Embryonic facial prominence (tissue), 1 donor: ENCODE data around the gene FOXP1.
"Not testable (repeated sequence)": the region's sequence is repeated elsewhere in the genome, so short reads cannot be mapped to it uniquely, and the experiment has no call there.

Experiments
- DNase-seq: peaks from one replicate; pipeline ENCODE4 v3.0.0-alpha.2; 2016; ENCODE audit errors: extremely low spot score

The FOXP1 gene

DNA sequence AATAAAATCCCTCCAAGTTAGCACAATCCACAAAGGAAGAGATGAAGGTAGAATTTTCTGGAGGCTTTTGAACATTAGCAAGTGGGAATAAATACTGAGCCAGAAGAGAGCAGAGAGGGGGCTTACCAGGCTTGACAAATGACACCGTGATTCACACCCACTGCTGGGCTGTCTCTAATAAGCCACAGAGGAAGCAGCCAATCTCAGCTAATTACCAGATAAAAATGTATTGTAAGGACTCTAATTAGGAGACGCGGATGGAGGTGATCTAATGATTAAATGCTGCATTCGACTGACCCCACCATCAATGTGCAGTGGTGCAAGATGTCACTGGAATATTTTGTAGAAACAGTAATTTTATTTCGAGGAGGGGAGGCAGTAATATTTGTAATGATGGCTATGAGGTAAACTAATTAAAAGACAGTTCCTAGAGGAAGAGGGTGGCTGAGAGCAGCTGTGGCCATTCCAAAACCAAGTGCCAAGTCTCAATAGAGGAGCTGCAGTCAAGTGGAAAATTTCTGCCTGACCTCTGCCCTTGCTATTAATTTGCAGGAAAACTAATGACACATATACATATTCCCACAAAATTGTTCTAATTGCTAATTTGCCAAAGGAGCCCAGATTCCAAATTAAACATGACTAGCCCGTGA lies 602.2 kb downstream of the FOXP1 start:
- no peak for DNase-seq

DNA sequence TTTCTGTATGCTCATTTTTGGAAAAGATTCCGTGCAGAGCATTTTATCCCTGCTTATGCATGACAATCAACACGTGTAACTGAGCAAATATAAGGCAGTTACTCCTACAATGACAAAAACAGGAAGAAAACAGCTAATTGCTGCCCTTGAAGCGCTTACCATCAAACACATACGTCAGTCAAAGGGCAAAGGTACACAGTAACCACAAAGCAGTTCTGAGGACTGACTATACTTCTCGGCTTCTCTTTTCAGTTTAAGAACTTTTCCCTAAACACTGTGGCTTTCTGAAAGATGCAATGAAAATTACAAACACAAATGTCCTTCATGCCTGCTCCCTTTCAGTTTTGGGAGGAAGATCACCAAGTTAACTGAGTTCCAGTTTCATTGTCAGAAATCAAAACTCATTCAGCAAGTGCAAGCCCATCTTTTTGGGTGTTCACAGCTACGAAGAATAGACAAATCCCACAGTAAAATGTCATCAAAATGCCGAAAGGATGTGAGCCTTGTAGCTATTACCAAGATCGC lies 602.8 kb downstream of the FOXP1 start:
- DNase-seq: no peak

DNA sequence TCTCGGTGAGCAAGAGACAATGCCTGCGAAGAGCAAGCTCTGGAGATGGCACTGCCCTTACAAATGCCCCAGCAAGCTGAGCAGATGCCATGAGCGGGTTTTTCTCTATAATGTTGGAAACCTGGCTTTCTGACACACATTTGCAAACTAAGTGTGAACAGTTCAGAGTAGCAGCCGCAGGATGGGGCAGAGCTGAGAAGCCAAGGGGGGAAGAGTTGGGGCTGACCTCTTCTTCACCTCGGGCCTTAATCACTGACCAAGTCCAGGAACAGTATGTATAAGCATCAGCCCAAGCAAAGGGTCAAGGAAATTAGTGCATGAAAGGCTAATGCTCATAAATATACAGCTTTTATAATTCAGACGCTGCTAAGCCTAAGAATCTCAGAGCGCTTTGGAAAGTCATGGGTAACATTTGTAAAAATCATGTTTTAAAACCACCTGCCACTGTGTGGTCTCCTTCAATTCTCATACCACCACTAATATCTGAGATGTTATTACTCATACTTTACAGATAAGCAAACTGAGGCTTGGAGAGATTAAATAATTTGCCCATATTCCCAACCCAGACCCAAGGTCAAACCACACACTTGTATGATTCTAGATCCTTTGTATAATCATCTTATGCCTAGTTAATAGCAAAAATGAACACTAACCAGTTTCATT lies 603.4 kb downstream of the FOXP1 start:
- no peak for DNase-seq

DNA sequence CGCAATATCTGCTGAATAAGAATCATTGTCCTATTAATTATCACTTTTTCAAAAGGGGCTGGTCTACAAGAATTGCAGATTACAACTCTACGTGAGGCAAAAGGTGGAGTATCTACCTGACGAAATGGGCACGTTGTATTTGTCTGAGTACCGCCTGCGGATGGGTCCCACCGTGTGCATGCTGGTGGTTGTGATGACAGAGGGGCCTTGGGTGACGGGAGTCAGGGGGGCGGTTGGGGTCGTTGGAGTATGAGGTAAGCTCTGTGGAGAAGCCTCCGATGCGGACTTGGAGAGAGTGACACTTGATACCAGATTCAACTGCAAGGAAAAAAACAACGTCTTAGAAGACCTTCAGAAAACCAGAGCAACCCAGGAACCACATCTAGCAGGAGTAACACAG lies 605.8 kb downstream of the FOXP1 start:
- DNase-seq: no peak

DNA sequence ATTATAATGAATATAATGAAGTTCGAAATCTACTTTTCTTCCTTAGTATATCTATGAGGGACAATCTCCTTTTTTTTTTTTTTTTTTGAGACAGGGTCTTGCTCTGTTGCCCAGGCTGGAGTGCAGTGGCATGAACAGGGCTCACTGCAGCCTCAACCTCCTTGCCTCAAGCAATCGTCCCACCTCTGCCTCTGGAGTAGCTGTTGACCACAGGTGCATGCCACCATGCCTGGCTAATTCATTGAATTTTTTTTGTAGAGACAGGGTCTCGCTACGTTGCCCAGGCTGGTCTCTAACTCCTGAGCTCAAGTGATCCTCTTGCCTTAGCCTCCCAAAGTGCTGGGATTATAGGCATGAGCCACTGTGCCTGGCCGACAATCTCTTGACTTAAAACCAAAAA lies 607.5 kb downstream of the FOXP1 start:
- DNase-seq: not testable (repeated sequence)

DNA sequence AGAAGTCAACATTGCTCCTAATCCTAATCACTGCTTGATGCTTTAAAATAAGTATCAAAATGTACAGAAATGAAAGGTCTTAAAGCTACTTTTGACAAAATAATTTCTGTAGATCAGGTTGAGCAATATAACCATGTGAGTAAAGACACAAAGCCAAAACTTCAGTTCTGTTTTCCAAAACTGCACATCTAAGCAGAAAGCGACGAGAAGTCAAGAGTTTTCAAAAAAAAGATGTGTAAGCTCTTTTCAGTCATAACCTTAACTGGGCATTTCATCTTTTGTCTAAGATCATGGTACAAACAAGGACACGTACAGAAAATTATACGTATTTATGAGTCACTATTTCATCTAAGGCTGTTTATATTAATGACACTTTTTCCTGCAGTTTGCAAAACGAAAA lies 608.8 kb downstream of the FOXP1 start:
- no peak for DNase-seq

DNA sequence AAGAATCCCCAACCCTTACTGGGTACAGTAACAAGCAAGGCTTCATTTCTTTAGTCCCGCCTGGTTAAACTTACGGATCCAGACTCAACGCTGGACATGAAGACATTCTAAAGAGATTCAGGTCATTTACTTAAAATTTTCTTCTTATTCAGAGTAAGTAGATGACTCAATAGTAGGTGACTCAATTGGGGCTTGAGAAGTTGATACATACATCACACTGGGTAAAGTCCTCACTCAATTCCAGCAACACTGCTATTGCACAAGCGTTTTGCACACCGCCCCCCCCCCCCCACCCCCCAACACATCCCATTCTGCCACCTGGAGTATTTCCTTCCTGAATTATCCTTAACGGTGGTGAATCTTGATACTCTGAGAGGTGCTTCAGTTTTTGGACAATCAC lies 610.0 kb downstream of the FOXP1 start:
- DNase-seq: no peak

DNA sequence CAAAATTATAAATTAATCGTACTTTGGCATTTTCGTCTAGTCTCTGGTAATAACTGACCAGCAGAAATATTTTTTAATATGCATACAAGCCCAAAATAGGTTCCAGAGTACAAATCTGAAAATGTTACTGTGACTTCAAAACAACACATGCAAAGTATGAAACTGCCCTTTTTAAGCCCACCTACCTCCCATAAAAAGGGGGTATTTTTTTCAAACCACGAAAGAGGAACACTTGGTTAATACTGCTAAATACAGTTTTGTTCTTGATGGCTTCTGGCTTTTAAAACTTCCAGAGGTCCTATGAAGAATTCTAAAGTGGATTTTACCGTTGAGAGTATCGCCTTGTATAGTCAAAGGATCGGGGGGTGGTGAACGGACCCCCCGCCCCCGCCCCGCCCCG lies 610.7 kb downstream of the FOXP1 start:
- DNase-seq: no peak

DNA sequence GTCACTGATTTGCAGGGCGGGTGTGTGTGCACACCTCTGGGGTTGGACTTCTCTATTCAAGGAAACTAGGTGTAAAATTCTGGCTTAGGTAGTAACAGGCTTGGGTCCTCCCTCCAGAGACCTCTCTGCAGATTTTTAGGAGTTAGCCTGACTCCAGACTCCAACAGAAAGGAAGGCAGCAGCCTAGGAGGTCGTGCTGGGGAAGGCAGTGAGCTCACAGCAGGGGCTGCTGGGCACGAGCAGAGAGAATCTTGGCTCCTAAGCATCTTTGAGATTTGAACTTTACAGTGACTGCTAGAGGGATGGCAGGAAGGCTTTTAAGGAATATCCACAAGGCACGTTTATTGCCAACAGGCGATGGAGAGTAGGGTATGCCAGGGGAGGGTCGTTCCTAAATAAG lies 612.6 kb downstream of the FOXP1 start:
- no peak for DNase-seq

DNA sequence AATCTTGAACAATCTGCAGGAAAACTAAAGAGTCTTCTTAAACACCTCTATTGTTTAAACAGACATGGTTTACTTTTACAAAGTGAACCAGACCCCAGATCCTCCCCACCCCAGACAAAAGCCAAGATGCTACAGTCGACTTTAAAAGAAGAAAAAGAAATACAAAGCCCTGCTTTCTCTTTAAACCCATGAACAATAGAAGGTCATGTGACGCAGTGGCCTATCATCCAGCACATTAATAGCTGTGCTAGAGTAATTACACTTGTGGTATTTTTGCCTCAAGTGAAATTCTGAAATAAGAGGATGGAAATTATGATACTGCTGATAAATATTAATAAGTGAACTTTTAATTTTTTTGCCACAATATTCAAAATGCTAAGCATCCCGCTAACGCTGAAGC lies 613.4 kb downstream of the FOXP1 start:
- DNase-seq: no peak

DNA sequence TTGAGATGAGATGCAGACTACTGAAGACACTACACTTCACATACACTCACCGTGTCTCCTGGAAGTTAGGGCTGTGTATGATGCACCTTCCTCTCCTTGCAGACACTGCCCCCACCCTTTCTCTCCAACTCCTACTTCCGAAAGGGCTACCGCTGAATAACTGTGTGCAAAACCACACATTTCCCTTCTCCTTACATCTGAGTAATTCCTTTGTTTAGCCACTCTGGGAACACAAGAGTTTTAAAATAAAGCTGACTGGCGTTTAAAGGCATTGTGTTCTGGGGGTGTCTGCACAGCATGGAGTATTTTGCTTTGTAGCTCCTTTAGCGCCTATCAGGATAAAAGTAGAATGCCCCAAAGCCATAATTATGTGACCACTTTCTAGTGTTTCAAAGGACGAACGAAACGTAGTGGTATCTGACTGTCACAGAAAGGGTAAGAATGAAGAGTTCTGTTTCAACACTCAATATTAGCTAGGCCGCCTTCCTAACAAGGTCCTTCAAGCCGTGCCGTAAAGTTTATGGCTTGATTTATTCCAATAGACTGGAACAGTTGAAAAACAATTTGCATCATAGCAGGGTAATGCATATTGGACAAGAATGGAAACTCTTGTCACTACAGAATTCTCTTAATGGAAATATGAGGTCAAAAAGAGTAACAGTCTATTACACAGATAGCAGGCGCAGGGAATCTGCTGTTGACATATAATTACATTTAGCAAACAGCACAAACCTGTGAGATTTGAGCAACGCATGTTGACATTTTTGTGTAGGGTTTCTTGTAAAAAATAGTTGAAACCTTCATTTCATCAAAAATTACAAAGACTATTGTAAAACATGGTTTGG lies 619.9 kb downstream of the FOXP1 start:
- no peak for DNase-seq

DNA sequence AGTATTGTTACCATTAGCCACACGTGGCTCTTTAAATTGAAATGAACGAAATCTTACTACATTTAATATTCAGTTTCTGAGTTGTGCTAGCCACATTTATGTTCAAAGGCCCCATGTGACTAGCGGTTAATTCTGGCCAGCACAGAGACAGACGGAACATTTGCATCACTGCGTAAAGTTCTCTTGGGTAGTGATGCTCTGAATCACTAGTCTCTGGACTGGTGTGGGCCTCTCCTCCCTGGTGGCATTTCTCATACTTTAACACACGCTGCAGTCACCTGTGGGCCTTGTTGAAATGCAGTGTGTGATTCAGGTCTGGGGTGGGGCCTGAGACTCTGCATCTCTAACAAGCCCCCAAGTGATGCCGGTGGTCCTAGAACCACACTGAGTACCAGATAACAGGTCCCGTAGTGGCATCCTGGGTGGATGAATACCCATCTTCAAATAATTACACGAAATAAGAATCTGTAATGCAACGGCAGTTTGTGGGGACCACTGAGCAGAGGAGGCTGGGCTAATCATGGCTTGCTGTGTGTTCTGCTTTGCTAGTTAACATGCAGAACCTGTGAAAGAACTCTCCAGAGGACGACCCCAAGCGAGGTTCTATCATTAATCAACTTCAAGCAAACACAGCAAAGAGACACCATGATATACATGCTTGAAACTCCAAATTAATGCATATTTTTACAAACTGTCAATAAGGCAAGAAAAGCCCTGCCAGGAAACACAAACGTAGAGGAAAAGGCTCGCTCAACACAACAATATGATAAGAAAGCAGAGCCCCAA lies 623.8 kb downstream of the FOXP1 start:
- DNase-seq: no peak

DNA sequence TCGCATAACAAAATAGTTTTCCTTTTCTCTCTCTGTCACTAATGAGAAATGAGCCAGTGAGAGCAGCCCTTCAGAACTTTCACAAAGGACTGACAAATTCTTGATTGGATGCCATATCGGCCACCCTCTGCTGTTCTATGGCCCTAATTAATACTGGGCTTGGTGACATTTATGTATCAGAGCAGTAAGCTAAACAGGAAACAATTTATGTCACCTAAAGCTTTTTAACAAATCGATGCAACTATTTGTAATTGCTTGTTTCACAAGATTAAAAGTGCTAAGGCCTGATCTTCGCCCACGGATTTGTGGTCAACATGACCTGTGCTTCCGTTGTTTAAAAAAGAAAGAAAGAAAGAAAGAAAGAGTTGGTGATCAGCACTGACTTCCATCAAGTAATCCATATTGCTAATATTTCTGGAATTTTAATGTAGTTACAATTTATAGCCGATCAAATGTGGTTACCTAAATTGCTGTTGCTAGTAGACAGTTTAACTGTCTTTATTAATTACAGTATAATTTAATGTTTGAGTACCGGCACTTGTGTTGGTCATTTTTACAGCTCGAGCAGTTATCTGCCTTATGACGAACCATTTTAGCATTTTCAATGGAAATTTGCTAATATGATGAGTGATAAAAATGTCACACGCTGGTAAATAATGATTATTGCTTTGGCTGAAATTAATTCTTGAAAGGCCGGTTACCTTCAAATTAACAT lies 631.3 kb downstream of the FOXP1 start:
- no peak for DNase-seq

DNA sequence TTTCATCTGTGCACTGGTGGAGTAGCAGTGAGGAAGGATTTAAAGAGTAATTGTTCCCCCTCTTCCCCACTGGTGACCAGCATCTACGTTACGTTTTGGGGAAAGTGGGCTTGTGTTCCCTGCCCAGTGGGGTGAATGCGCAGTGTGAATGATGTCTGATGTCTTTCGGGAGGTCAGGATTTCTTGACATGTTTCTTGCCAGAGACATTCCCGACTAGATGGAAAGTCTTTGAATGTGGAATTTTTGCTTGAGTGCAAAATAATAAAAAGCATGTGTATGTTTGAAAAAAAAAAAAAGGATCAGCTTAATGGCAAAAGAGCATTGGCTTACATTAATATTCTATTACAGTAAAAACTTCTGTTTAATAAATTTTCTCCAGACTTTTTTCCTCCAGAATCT lies 632.2 kb downstream of the FOXP1 start:
- DNase-seq: peak; percentile 58

DNA sequence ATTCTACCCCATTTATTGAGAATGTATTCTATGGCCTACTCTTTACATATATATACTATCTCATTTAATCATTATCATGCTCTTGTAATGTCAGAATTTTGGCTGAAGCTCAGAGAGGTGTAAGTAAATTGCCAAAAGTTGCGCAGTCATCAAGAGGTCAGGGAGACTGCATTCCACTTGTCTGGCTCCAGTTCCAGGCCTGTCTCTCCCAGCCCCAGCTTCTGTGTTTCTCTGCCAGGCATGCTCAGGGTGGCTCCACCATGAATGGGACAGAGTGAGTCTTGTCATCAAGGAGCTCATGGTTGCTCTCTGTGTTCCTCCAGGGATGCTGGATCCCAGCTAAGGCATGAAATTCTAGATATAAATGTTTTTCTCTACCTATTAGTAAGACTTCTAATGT lies 635.9 kb downstream of the FOXP1 start:
- DNase-seq: no peak

DNA sequence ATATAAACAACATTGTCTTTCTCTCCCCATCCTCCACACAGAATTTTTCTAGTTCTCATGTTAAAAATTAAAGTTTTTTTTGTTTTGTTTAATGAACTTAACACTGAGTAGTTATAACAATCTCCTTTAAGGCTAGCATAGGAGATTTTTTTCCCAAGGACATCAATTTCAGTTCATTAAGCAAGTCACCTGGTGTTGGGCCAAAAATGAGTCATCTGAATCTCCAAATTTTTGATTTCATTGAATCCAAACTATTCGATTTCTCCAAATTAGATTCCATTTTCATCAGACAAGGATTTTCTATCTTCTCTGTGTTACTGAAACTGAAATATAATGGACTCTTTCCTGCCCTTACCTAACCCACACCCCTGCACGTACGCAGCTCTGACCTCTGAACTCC lies 639.6 kb downstream of the FOXP1 start:
- DNase-seq: no peak

DNA sequence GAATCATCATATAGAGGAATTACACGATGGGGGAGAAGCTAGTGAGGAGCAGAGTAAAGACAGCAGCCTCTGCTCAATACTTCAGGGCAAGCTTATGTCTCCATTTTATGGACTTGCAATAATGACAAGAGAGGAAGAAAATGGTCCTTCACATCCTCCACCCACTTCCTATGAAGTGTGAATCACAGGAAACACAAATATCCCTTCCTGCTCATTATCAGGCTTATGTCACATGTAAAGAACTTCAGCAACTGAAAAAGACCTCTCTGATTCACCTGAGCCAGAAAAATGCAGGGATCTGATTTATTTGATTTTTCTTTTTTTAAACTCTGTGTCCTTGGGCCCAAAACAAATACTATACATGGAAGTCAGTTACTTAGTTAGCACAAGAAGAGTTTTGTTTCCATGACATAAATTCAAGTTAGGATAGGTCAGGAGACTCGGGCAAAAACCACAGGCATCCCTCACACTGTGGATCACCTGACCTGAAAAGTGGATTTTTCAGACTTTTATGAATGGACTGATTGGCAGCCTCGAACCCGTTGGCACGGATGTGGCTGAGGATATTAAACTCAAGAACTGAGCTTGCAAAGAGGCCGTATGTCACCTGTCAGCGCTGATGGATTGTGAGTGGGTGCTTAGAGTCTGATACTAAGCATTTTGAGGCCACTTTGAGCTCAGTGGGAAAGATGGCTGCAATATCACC lies 650.3 kb downstream of the FOXP1 start:
- DNase-seq: no peak

DNA sequence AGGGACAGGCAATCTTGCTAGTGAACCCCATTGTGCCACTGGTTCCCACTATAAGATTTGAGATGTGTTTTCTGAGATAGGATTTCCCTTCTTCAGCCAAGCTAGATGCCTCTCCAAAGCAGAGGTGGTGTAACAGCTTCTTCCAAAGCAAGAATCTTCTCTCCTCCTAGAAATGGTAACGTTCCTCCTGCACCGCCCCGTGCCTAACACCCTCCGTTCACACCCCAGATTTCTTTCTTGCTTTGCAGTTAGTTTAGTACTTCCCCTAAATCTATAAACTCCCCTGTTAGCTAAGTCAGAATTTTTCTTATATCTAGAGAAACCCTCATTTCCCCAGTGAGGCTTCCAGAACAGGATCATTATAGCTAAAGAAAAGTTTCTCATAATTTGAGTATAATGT lies 653.5 kb downstream of the FOXP1 start:
- no peak for DNase-seq

DNA sequence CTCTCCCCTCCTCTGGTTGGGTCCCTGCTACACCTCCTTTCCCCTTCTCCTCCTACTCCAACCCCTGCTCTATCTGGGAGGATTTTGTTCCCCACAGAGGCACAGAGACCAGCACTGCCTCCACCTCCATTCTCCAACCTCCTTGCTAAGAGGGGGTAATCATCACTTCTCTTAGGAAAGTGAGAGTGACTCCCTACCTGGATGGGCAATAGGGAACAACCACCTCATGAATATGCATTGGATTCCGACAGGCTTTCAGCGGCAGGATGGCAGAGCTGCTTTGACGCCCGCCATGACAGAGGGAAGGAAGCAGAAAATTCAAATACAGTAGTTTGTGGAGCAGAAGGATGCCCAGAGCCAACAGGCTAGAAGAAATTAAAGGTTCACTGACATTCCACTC lies 656.3 kb downstream of the FOXP1 start:
- no peak for DNase-seq

DNA sequence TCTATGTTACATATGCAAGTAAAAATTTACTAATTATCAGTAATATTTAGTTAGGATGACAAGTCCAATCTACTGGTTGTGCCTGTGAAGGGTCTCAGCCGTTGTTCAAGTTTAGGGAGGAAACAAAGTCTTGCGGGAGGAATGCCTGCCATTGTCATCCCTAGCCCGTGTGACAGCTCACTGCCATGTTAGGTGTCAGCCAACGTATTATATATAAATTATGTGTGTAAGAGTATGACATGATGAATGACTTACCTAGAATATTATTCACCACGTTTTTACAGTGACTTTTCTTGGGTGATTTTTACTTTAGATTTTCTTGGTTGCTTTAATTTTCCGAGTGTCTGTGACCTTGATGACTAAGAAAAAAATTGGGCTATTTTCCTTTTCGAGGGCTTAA lies 656.7 kb downstream of the FOXP1 start:
- DNase-seq: no peak

DNA sequence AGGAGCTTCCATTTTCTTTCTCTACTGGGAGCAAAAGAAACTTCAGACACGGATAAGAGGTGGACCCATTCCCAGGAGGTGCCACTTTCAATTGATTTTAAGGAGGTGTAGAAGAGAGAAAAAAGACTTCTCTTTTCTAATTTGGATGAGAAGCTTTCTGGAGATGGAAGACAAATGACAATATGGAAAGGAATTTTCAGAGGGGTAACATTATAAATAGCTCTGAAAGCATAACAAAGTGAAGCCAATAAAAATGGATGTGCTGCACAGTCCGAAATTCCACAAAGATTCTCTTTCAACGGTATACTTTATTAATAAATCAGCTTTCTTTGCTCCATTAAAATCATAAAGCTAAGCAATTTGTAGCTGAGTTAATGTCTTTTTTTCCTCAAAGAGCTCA lies 663.9 kb downstream of the FOXP1 start:
- DNase-seq: no peak
